Measurements from ENCODE around the gene IQCM. TPM values are rescaled to one million over a fixed set of nuclear protein-coding genes. Genes with fewer than 3 reads are reported as not detected.

Gene IQCM
- polyA plus RNA-seq, 1 donor (not counting 4 experiments of a cell fraction or from before 2014, with no cell fraction given), result not detected

DNA sequence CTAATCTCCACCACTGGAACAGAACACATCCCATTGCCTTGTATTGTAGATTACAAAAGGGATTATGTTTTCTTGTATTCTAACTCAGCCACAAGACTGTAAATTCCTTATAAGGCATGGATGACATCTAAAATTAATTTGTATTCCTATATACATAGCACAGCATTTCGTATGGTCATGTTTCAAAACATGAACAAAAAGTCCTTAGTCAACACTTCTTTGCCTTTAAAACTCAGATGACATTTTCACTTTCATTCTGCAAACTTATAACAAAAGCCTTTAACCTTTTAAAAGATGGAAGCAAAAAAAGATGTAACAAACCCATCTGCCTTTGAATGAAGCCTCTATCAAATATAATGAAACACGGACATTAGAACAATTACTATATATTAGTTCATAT is 181.3 kb downstream of the IQCM start:
- no peak for DNase-seq (ENCODE audit: low read depth, low spot score)
- Histone ChIP-seq H3K9me1 (ENCODE audit: control insufficient read depth, extremely low read depth, insufficient read depth, low read length) (no peaks in the 10 kb centered on the region), H3K79me2 (ENCODE audit: control insufficient read depth, insufficient read depth, low read length) (no peaks in the 10 kb centered on the region), H3K9ac (ENCODE audit: control insufficient read depth, extremely low read depth, insufficient read depth, low read length) (no peak overlapping the region), H3K9me3 (ENCODE audit: control insufficient read depth, low read depth, low read length) (no peaks in the 10 kb centered on the region), H3K4me1 (ENCODE audit: control insufficient read depth, extremely low read depth, insufficient read depth, low read length) (no peaks in the 10 kb centered on the region), H3K27ac (ENCODE audit: control insufficient read depth, insufficient read depth, low read length) (no peak overlapping the region), H3K27me3 (ENCODE audit: control insufficient read depth, extremely low read depth, insufficient read depth, low read length) (no peaks in the 10 kb centered on the region), H4K20me1 (ENCODE audit: control insufficient read depth, extremely low read depth, insufficient read depth, low read length) (no peaks in the 10 kb centered on the region), H3K4me2 (ENCODE audit: control insufficient read depth, extremely low read depth, insufficient read depth, low read depth, low read length) (no peak overlapping the region), H3K36me3 (ENCODE audit: control insufficient read depth in 2 of 2, extremely low read depth in 1 of 2, insufficient read depth in 2 of 2, low read length in 2 of 2) (no peaks in the 10 kb centered on the region), H2AFZ (ENCODE audit: control insufficient read depth, low read length) (no peak overlapping the region), H3K4me3 (ENCODE audit: control insufficient read depth in 2 of 3, extremely low read depth in 1 of 3, insufficient read depth in 2 of 3, low read depth in 1 of 3, low read length in 3 of 3) (no peak overlapping the region)
- TF ChIP-seq, protein P1, sequence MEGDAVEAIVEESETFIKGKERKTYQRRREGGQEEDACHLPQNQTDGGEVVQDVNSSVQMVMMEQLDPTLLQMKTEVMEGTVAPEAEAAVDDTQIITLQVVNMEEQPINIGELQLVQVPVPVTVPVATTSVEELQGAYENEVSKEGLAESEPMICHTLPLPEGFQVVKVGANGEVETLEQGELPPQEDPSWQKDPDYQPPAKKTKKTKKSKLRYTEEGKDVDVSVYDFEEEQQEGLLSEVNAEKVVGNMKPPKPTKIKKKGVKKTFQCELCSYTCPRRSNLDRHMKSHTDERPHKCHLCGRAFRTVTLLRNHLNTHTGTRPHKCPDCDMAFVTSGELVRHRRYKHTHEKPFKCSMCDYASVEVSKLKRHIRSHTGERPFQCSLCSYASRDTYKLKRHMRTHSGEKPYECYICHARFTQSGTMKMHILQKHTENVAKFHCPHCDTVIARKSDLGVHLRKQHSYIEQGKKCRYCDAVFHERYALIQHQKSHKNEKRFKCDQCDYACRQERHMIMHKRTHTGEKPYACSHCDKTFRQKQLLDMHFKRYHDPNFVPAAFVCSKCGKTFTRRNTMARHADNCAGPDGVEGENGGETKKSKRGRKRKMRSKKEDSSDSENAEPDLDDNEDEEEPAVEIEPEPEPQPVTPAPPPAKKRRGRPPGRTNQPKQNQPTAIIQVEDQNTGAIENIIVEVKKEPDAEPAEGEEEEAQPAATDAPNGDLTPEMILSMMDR (optimal IDR thresholded peaks at IDR 0.05 in 1 of 3, IDR thresholded peaks at IDR 0.05 in 1 of 3, conservative IDR thresholded peaks at IDR 0.05 in 1 of 3; ENCODE audit: extremely low read depth in 1 of 3, insufficient read depth in 2 of 3, low read length in 3 of 3), result no peak
- TF ChIP-seq EZH2 (IDR thresholded peaks at IDR 0.05; ENCODE audit: low read length), result no peak
- no peak for FAIRE-seq
- dilution Hi-C loops (cut with MboI; ENCODE audit: extremely low pct_ligation_motif_present, low sequenced_read_pairs), result no loop called here

DNA sequence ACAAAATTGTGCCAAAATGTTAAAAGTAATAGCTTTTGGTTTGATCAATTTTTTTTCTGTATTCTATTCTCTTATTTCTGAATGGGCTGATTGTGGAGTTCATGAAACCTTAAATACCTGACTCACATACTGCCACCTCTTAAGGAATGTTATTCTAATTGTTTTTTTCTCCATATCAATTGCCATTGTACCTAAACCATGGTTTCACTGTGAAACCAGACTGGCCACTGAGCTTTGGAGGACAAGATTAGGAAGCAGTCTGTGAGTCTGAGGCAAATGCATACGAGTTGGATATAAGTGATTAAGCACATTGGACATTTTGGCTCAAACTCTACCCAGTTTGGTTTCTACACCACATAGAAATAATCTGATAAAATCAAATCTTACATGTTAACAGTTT is 184.0 kb downstream of the IQCM start:
- no peak overlapping the region for H2AFZ ChIP-seq (ENCODE audit: control insufficient read depth, low read length)
- no peaks in the 10 kb centered on the region for H3K4me1 ChIP-seq (ENCODE audit: control insufficient read depth, extremely low read depth, insufficient read depth, low read length)
- DNase-seq (ENCODE audit: low read depth, low spot score) (no peak), FAIRE-seq (no peak)
- H3K4me3 ChIP-seq (ENCODE audit: control insufficient read depth in 2 of 3, extremely low read depth in 1 of 3, insufficient read depth in 2 of 3, low read depth in 1 of 3, low read length in 3 of 3), result no peak overlapping the region
- no peaks in the 10 kb centered on the region for H4K20me1 ChIP-seq (ENCODE audit: control insufficient read depth, extremely low read depth, insufficient read depth, low read length)
- no peak overlapping the region for H3K27ac ChIP-seq (ENCODE audit: control insufficient read depth, insufficient read depth, low read length)
- H3K27me3 ChIP-seq (ENCODE audit: control insufficient read depth, extremely low read depth, insufficient read depth, low read length), result no peaks in the 10 kb centered on the region
- no peak overlapping the region for H3K9ac ChIP-seq (ENCODE audit: control insufficient read depth, extremely low read depth, insufficient read depth, low read length)
- H3K9me1 ChIP-seq (ENCODE audit: control insufficient read depth, extremely low read depth, insufficient read depth, low read length), result no peaks in the 10 kb centered on the region
- no peaks in the 10 kb centered on the region for H3K36me3 ChIP-seq (ENCODE audit: control insufficient read depth in 2 of 2, extremely low read depth in 1 of 2, insufficient read depth in 2 of 2, low read length in 2 of 2)
- dilution Hi-C loops (cut with MboI; ENCODE audit: extremely low pct_ligation_motif_present, low sequenced_read_pairs), result no loop called here
- H3K4me2 ChIP-seq (ENCODE audit: control insufficient read depth, extremely low read depth, insufficient read depth, low read depth, low read length), result no peak overlapping the region
- H3K9me3 ChIP-seq (ENCODE audit: control insufficient read depth, low read depth, low read length), result no peaks in the 10 kb centered on the region
- no peaks in the 10 kb centered on the region for H3K79me2 ChIP-seq (ENCODE audit: control insufficient read depth, insufficient read depth, low read length)
- no peak for TF ChIP-seq EZH2 (IDR thresholded peaks at IDR 0.05; ENCODE audit: low read length)
- TF ChIP-seq, protein P1 (optimal IDR thresholded peaks at IDR 0.05 in 1 of 3, IDR thresholded peaks at IDR 0.05 in 1 of 3, conservative IDR thresholded peaks at IDR 0.05 in 1 of 3; ENCODE audit: extremely low read depth in 1 of 3, insufficient read depth in 2 of 3, low read length in 3 of 3), result no peak
